H1 (cell line): ENCODE results near the gene FAM149A. TPM values are rescaled to one million over a fixed set of nuclear protein-coding genes. Genes with fewer than 3 reads are reported as not detected.

ENCODE experiments used
- CHD2 ChIP-seq: IDR thresholded peaks from 2 replicates; pipeline ENCODE4 v1.6.1; 2012; ENCODE audit warnings: low read length, improper control_type of control experiment
- POU5F1 ChIP-seq: IDR thresholded peaks from 2 replicates; pipeline ENCODE4 v1.6.1; 2011; ENCODE audit warnings: low read depth, mild to moderate bottlenecking, low read length, moderate library complexity
- polyA plus RNA-seq, 7 experiments: library from polyadenylated mRNA; depleted of rRNA in 3 of 7; stranded (reverse) in 5 of 7; unstranded in 2 of 7; fragments of >200 nt in 5 of 7; fragments of 200-250 nt in 2 of 7; gene quantifications; 1 replicate in 5 of 7; 2 replicates in 1 of 7; 4 replicates in 1 of 7; pipeline versions ENCODE4 v1.2.1 to v1.2.3, GENCODE V29; 2011 to 2013; ENCODE audit warnings: missing spikeins in 2 of 7, mixed read lengths in 2 of 7
- total RNA-seq: library from RNA; stranded (reverse); fragmentation: NEBNext Ultra II Directional; extraction: Animal tissue kit (Norgen Biotek cat#: 25700); gene quantifications from 2 replicates; pipeline ENCODE4 v1.2.1, GENCODE V29; 2021
- TF ChIP-seq, protein P1 (sequence below): fragments of 300-600 bp; sonication (generic); IDR thresholded peaks from 2 replicates; pipeline ENCODE4 v1.7.1; 2012; ENCODE audit warnings: low read length, moderate library complexity, mild to moderate bottlenecking, inconsistent platforms; ENCODE audit not compliant: insufficient replicate concordance

The FAM149A gene
- total and polyA plus RNA-seq, 2 of the 8 experiments (the other 6 are each of a cell fraction or from before 2014, with no cell fraction given) = 6.1 to 8.5 TPM

DNA sequence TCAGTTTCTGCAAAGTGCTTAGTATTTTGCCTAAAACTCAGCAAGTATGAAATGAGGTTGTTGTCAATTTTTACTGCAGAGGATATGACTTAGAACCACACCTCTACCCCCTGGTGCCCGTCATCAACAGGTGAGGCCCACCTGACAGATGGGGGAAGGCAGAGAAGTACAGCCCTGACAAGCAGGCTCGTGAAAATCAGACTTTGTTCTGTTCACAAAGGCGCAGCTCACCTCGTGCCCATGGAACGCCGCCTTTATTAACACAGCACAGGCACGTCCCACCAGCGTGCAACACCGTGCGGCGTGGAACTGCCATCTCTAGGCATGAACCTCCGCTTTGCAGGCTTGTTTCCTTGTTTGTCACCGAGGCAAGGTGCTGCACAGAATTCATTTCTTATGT lies 100.2 kb downstream of the FAM149A start (continued):
- TF ChIP-seq, protein P1, sequence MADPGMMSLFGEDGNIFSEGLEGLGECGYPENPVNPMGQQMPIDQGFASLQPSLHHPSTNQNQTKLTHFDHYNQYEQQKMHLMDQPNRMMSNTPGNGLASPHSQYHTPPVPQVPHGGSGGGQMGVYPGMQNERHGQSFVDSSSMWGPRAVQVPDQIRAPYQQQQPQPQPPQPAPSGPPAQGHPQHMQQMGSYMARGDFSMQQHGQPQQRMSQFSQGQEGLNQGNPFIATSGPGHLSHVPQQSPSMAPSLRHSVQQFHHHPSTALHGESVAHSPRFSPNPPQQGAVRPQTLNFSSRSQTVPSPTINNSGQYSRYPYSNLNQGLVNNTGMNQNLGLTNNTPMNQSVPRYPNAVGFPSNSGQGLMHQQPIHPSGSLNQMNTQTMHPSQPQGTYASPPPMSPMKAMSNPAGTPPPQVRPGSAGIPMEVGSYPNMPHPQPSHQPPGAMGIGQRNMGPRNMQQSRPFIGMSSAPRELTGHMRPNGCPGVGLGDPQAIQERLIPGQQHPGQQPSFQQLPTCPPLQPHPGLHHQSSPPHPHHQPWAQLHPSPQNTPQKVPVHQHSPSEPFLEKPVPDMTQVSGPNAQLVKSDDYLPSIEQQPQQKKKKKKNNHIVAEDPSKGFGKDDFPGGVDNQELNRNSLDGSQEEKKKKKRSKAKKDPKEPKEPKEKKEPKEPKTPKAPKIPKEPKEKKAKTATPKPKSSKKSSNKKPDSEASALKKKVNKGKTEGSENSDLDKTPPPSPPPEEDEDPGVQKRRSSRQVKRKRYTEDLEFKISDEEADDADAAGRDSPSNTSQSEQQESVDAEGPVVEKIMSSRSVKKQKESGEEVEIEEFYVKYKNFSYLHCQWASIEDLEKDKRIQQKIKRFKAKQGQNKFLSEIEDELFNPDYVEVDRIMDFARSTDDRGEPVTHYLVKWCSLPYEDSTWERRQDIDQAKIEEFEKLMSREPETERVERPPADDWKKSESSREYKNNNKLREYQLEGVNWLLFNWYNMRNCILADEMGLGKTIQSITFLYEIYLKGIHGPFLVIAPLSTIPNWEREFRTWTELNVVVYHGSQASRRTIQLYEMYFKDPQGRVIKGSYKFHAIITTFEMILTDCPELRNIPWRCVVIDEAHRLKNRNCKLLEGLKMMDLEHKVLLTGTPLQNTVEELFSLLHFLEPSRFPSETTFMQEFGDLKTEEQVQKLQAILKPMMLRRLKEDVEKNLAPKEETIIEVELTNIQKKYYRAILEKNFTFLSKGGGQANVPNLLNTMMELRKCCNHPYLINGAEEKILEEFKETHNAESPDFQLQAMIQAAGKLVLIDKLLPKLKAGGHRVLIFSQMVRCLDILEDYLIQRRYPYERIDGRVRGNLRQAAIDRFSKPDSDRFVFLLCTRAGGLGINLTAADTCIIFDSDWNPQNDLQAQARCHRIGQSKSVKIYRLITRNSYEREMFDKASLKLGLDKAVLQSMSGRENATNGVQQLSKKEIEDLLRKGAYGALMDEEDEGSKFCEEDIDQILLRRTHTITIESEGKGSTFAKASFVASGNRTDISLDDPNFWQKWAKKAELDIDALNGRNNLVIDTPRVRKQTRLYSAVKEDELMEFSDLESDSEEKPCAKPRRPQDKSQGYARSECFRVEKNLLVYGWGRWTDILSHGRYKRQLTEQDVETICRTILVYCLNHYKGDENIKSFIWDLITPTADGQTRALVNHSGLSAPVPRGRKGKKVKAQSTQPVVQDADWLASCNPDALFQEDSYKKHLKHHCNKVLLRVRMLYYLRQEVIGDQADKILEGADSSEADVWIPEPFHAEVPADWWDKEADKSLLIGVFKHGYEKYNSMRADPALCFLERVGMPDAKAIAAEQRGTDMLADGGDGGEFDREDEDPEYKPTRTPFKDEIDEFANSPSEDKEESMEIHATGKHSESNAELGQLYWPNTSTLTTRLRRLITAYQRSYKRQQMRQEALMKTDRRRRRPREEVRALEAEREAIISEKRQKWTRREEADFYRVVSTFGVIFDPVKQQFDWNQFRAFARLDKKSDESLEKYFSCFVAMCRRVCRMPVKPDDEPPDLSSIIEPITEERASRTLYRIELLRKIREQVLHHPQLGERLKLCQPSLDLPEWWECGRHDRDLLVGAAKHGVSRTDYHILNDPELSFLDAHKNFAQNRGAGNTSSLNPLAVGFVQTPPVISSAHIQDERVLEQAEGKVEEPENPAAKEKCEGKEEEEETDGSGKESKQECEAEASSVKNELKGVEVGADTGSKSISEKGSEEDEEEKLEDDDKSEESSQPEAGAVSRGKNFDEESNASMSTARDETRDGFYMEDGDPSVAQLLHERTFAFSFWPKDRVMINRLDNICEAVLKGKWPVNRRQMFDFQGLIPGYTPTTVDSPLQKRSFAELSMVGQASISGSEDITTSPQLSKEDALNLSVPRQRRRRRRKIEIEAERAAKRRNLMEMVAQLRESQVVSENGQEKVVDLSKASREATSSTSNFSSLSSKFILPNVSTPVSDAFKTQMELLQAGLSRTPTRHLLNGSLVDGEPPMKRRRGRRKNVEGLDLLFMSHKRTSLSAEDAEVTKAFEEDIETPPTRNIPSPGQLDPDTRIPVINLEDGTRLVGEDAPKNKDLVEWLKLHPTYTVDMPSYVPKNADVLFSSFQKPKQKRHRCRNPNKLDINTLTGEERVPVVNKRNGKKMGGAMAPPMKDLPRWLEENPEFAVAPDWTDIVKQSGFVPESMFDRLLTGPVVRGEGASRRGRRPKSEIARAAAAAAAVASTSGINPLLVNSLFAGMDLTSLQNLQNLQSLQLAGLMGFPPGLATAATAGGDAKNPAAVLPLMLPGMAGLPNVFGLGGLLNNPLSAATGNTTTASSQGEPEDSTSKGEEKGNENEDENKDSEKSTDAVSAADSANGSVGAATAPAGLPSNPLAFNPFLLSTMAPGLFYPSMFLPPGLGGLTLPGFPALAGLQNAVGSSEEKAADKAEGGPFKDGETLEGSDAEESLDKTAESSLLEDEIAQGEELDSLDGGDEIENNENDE = no peak
- TF ChIP-seq POU5F1 (no peak), CHD2 (no peak)
